IMR-90 (cell line): ENCODE measurements around the gene SOX11. TPM values are rescaled to one million over a fixed set of nuclear protein-coding genes. Genes with fewer than 3 reads are reported as not detected.

Source experiments
- ATAC-seq: fragments of 200-7000 bp; cut with Tn5 transposase; 2 replicates; pipeline ENCODE4 v1.9.1; 2020; ENCODE audit warnings: low read depth, mild to moderate bottlenecking, moderate library complexity
- BruUV-seq: library from RNA; stranded (reverse); fragments of 400-500 nt; replicated peaks from 2 replicates; lab custom pipeline; 2021; lab: Mats Ljungman, UMichigan
- CTCF ChIA-PET: fragments of 300-600 bp; formaldehyde crosslinking; extraction: SDS; loops from one replicate; lab custom pipeline; 2021; ENCODE audit warnings: antibody characterized with exemption; lab: Yijun Ruan, JAX
- POLR2A ChIA-PET: fragments of 300-600 bp; sonication (Branson Sonifier 250); formaldehyde crosslinking; loops from one replicate; lab custom pipeline; 2022; ENCODE audit warnings: antibody characterized with exemption; ENCODE audit not compliant: unreplicated experiment; lab: Charles Lee
- DNase-seq: peaks from one replicate; pipeline ENCODE4 v3.0.0; 2013
- H2AFZ ChIP-seq: replicated peaks from 2 replicates; pipeline ENCODE3; 2013; ENCODE audit warnings: low read length, mild to moderate bottlenecking; ENCODE audit not compliant: poor library complexity
- H2AK5ac ChIP-seq: 2 replicates; pipeline ENCODE4 v1.6.1; 2013; ENCODE audit warnings: low read depth, low read length, inconsistent platforms
- H2AK9ac ChIP-seq: replicated peaks from 2 replicates; pipeline ENCODE3; 2013; ENCODE audit warnings: mild to moderate bottlenecking, low read depth, low read length, moderate library complexity; ENCODE audit not compliant: poor library complexity
- H2BK120ac ChIP-seq: 2 replicates; pipeline ENCODE4 v1.6.1; 2013; ENCODE audit warnings: low read depth, low read length, inconsistent platforms
- H2BK15ac ChIP-seq: 3 replicates; pipeline ENCODE4 v1.6.1; 2013; ENCODE audit warnings: low read depth, low read length, inconsistent platforms
- H2BK20ac ChIP-seq: 2 replicates; pipeline ENCODE4 v1.6.1; 2013; ENCODE audit warnings: low read depth, mild to moderate bottlenecking, inconsistent platforms, low read length, moderate library complexity
- H2BK5ac ChIP-seq: 2 replicates; pipeline ENCODE4 v1.6.1; 2013; ENCODE audit warnings: mild to moderate bottlenecking, low read depth, low read length, inconsistent platforms; ENCODE audit not compliant: poor library complexity, severe bottlenecking
- H3K14ac ChIP-seq: replicated peaks from 2 replicates; pipeline ENCODE4 v1.6.1; 2013; ENCODE audit warnings: low read depth, low read length, inconsistent platforms
- H3K18ac ChIP-seq: 2 replicates; pipeline ENCODE4 v1.6.1; 2013; ENCODE audit warnings: low read depth, low read length, control low read depth
- H3K23ac ChIP-seq: 2 replicates; pipeline ENCODE4 v1.6.1; 2013; ENCODE audit warnings: low read depth, low read length, inconsistent platforms
- H3K27ac ChIP-seq: 2 replicates; pipeline ENCODE4 v1.5.1; 2013; ENCODE audit warnings: mild to moderate bottlenecking, control low read depth, low read length; ENCODE audit not compliant: insufficient read depth
- H3K27me3 ChIP-seq: 2 replicates; pipeline ENCODE4 v1.6.1; 2013; ENCODE audit warnings: low read length; ENCODE audit not compliant: control insufficient read depth, insufficient read depth
- H3K36me3 ChIP-seq: 2 replicates; pipeline ENCODE4 v1.6.1; 2013; ENCODE audit warnings: low read length, mixed read lengths; ENCODE audit not compliant: control insufficient read depth, insufficient read depth
- H3K4ac ChIP-seq: 2 replicates; pipeline ENCODE4 v1.6.1; 2013; ENCODE audit warnings: low read depth, low read length, inconsistent platforms
- H3K4me1 ChIP-seq: 2 replicates; pipeline ENCODE4 v1.6.1; 2013; ENCODE audit warnings: low read length, mixed read lengths; ENCODE audit not compliant: control insufficient read depth, insufficient read depth
- H3K4me2 ChIP-seq: 2 replicates; pipeline ENCODE4 v1.6.1; 2013; ENCODE audit warnings: low read depth, mild to moderate bottlenecking, control low read depth, low read length, moderate library complexity
- H3K4me3 ChIP-seq: 2 replicates; pipeline ENCODE4 v1.5.1; 2013; ENCODE audit warnings: low read depth, mild to moderate bottlenecking, control low read depth, low read length, moderate library complexity; ENCODE audit not compliant: insufficient read depth
- H3K56ac ChIP-seq: 2 replicates; pipeline ENCODE4 v1.6.1; 2013; ENCODE audit warnings: low read length, inconsistent platforms; ENCODE audit not compliant: insufficient read depth; ENCODE audit errors: extremely low read depth
- H3K79me1 ChIP-seq, 2 experiments: 2 replicates each; pipeline ENCODE4 v1.6.1; 2013; ENCODE audit warnings: low read length in 2 of 2, inconsistent platforms in 1 of 2, low read depth in 1 of 2
- H3K9ac ChIP-seq: 2 replicates; pipeline ENCODE4 v1.6.1; 2013; ENCODE audit warnings: low read depth, low read length, control low read depth
- H3K9me1 ChIP-seq: 2 replicates; pipeline ENCODE4 v1.6.1; 2013; ENCODE audit warnings: low read length, inconsistent platforms; ENCODE audit not compliant: insufficient read depth
- H3K9me3 ChIP-seq: 2 replicates; pipeline ENCODE4 v1.6.1; 2013; ENCODE audit warnings: low read length; ENCODE audit not compliant: control insufficient read depth, insufficient read depth
- H4K20me1 ChIP-seq: 2 replicates; pipeline ENCODE4 v1.6.1; 2013; ENCODE audit warnings: low read length, inconsistent platforms; ENCODE audit not compliant: insufficient read depth
- H4K5ac ChIP-seq: 2 replicates; pipeline ENCODE4 v1.6.1; 2013; ENCODE audit warnings: mild to moderate bottlenecking, low read depth, low read length, control low read depth
- H4K8ac ChIP-seq, 2 experiments: 2 replicates each; pipeline ENCODE4 v1.6.1; 2013; ENCODE audit warnings: low read depth in 2 of 2, low read length in 2 of 2, control low read depth in 1 of 2, inconsistent platforms in 1 of 2
- H4K91ac ChIP-seq: 2 replicates; pipeline ENCODE4 v1.6.1; 2013; ENCODE audit warnings: low read depth, low read length, inconsistent platforms; ENCODE audit not compliant: insufficient read depth
- BHLHE40 ChIP-seq: fragments of 150-350 bp; IDR thresholded peaks from 2 replicates; pipeline ENCODE4 v1.6.1; 2016; ENCODE audit warnings: mild to moderate bottlenecking, low read depth, low read length
- FOS ChIP-seq: fragments of 150-350 bp; IDR thresholded peaks from 2 replicates; pipeline ENCODE4 v1.6.1; 2016; ENCODE audit warnings: low read depth, low read length
- MAZ ChIP-seq: IDR thresholded peaks from 2 replicates; pipeline ENCODE4 v1.6.1; 2012; ENCODE audit warnings: low read depth, mild to moderate bottlenecking, low read length, improper control_type of control experiment, moderate library complexity, borderline replicate concordance
- MXI1 ChIP-seq: IDR thresholded peaks from 2 replicates; pipeline ENCODE4 v1.6.1; 2012; ENCODE audit warnings: low read depth, mild to moderate bottlenecking, low read length, moderate library complexity, borderline replicate concordance
- NFE2L2 ChIP-seq: fragments of 150-350 bp; IDR thresholded peaks from 2 replicates; pipeline ENCODE4 v1.6.1; 2016; ENCODE audit warnings: low read depth, mild to moderate bottlenecking, low read length
- POLR2A ChIP-seq: IDR thresholded peaks from 2 replicates; pipeline ENCODE4 v1.6.1; 2012; ENCODE audit warnings: mild to moderate bottlenecking, low read depth, low read length
- RCOR1 ChIP-seq: IDR thresholded peaks from 2 replicates; pipeline ENCODE4 v1.6.1; 2012; ENCODE audit warnings: mild to moderate bottlenecking, low read length, improper control_type of control experiment; ENCODE audit not compliant: insufficient replicate concordance
- WGBS, 2 experiments: methylation state at CpG; one replicate each; pipeline versions ENCODE4 v1.1.5 to v1.1.7; 2013; ENCODE audit warnings: missing lambda C conversion rate in 2 of 2; ENCODE audit not compliant: insufficient read length in 1 of 2; ENCODE audit errors: extremely low coverage in 2 of 2; 5-methylcytosine and 5-hydroxymethylcytosine counted together
- dilution Hi-C: fragments of 300-500 bp; cut with HindIII; formaldehyde crosslinking; loops from one replicate; pipeline ENCODE4 v1.14.3; 2018; ENCODE audit warnings: low sequenced_read_pairs; ENCODE audit not compliant: unreplicated experiment
- in situ Hi-C: fragments of 300-500 bp; cut with MboI; formaldehyde crosslinking; loops from 3 replicates; pipeline ENCODE4 v1.14.3; 2019; ENCODE audit warnings: low sequenced_read_pairs, inconsistent platforms, mixed read lengths
- intact Hi-C: fragments of 100-400 bp; cut with micrococcal nuclease; formaldehyde crosslinking; loops from 2 replicates; pipeline ENCODE4 v1.10.0; 2022
- polyA plus RNA-seq, 3 experiments: library from polyadenylated mRNA; depleted of rRNA; stranded (reverse); fragments of >200 nt; gene quantifications; 2 replicates each; pipeline ENCODE4 v1.2.3, GENCODE V29; 2012; ENCODE audit warnings: low replicate concordance in 1 of 3
- total RNA-seq: library from RNA; depleted of rRNA; stranded (reverse); fragments of >200 nt; gene quantifications from 2 replicates; pipeline ENCODE4 v1.2.3, GENCODE V29; 2012

SOX11 gene
- total and polyA plus RNA-seq, 2 of the 4 experiments (the other 2 are of a cell fraction), result 1.9 to 2.2 TPM

- Histone ChIP-seq H3K9me1 (no peaks in the 10 kb centered on the region), H3K79me1 (no peaks in the 10 kb centered on the region), H2BK15ac (no peak overlapping the region), H3K27me3 (no peaks in the 10 kb centered on the region; the same call in 1 of the 2 replicates), H3K36me3 (no peaks in the 10 kb centered on the region), H3K23ac (no peak overlapping the region), H2AK9ac (no peak overlapping the region), H3K9ac (no peak overlapping the region), H4K8ac (no peak overlapping the region), H4K91ac (no peak overlapping the region), H4K5ac (no peak overlapping the region), H3K14ac (no peak overlapping the region), H2BK120ac (no peak overlapping the region), H3K4me2 (no peak overlapping the region), H3K4ac (no peak overlapping the region), H4K20me1 (no peaks in the 10 kb centered on the region), H3K4me3 (no peak overlapping the region), H3K27ac (no peak overlapping the region), H3K56ac (no peak overlapping the region), H3K4me1 (no peaks in the 10 kb centered on the region), H3K18ac (no peak overlapping the region), H2AK5ac (no peak overlapping the region), H2AFZ (no peak overlapping the region), H2BK5ac (no peak overlapping the region), H3K9me3 (no peaks in the 10 kb centered on the region), H2BK20ac (no peak overlapping the region)
- ChIA-PET CTCF (no interaction called here), POLR2A (no interaction called here)
- in situ Hi-C loops, result no loop called here
- intact Hi-C loops, result loop anchor here (10.0 kb wide), 1 partner anchor 604 kb away; no protein-coding TSS in a partner anchor
- no TSS peak for BruUV-seq
- dilution Hi-C loops, result no loop called here
- no CpG with 5 or more reads among the region's 2 CpGs for WGBS, 2 experiments
- DNase-seq (no peak), ATAC-seq (no peak)
- TF ChIP-seq FOS (no peak), MAZ (no peak), MXI1 (no peak), RCOR1 (no peak), BHLHE40 (no peak), POLR2A (no peak), NFE2L2 (no peak)
These were observed 38.2 kb downstream of the SOX11 start for GRCh38 chr2:5730386-5730785.
